ENCODE data around the gene PTPRM.

The PTPRM gene

DNA sequence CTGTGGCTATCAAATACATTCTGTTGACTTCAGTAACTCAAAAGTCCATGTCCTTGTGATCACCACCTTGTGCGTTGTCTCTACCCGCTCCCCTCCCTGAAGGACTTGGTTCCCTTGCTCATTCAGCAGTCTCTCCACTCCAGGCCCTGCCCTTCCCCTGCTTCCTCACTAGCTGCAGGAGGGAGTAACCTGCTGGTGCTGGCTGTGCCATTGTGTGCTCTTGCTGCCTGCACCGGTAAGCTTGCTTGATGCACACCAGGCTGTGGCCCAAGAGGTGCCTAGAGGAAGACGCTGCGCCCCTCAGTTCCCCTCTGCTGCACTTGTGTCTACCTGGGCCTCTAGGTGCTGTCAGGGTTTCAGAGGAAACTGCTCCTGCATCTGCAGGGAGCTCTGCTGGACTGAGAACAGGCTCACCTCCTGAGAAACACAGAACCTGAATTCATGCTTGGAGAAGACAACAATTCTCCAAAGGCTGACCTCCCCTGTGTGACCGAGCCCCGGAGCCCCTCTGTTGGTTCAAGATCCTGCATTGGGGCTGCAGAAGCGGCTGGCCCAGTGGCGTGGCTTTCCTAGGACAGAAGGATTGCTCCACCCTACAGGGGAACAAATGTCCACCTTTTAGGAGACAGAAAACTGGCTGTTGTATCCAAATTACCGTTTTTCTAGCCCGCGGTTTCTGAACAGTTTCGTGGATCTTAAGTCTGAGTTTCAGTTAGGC is 33.6 kb downstream of the PTPRM start:
- DNase-seq = no peak

DNA sequence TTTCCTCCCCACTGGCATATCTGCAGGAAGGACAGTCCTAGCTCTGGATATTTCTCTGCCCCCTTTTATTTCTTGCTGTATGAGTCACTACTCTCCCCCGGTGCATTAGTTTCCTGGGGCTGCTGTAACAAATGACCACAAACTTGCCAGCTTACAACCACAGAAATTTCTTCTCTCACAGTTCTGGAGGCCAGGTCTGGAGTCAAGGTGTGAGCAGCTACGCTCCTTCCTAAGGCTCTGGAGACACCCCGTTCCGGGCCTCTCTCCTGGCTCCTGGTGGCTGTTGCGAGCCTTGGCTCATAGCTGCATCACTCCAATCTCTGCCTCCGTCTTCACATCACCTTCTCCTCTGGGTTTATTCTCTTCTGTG is 34.1 kb downstream of the PTPRM start:
- DNase-seq = peak; percentile 56

DNA sequence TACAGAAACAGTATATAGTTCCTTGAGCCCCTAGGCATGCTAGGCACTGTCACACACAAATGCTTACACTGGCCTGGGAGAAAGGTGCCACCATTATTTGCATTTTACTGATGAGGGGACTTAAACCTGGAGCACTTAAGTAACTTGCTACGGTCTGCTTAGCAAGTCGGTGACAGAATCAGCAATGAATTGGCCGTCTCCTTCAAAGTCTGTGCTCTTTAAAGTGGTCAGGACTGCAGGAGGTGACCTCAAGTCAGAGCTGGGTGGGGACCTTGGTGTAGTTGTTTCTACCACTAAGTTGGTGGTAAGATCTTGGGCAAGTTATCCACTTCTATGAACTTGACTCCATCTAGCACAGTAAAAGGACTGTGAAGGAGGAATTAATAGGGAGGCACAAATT is 34.8 kb downstream of the PTPRM start:
- no peak for DNase-seq

DNA sequence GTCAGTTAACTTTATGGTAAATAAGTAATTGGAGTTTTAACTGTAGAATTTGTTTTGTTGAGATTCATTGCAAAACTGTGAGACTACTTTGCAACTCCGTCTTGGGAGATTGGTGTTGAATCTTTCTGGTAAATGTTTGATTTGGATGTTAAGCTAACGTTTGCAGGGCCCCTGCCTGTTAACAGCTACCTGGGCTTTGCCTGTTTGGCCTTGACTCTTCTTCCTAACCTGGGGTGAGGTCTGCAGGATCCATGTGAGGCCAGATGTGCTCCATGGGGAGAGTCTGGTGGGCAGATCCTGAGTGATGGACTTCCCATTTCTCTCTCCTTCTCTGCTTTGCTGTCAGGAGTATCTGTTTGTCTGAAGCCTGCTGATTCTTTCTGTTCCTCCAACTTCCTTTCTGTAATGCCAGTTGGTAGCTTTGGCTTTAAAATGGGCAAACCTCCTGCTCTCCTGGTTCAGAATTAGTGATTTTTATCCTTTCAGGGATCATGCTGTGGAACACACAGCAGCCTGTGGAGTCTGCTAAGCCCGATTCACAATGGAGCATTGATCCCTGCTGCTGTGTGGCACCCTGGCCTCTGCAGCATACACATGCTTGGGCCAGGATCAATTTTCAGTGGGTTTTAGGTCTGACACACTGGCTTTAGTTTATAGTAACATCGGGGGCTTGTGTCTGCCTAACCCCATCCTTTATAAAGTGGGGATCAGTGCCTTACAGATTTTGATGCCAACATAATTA is 36.3 kb downstream of the PTPRM start:
- no peak for DNase-seq

DNA sequence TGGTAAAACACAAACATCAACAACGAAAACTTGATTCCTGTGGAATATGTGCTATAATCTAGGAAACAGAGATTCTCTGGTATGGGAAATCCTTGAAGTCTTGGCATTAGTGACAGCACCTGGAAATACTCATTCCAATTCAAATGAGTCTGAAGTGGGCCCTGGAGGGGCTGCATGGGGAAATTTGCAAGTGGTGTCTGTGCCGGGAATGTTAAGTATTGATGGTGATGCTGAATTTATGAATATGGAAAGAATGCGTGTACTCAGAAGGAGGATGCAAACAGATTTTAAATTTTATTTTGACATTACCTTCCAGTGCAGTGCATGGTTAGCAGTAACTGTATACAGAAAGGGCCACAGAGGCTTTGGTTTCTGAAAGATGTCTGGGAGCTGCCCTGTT is 37.2 kb downstream of the PTPRM start:
- DNase-seq = no peak

DNA sequence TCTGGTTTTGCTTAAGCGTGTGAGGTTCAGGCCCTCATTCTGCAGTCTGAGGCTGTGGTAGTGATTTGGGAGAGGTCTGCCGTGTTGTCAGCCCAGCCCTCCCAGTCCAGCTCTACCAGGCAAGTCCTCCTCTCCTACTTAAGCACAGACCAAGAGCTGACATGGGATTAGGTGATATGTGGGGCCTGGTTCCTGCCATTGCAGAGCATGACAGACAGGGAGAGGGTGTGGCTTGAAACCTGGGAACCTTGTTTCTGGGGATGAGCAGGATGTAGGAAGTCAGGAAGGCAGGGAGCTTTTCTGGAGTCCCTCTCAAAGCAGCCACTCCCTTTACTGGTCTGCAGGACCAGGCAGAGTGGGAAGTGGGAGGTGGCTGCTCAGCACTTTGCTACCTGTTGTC is 38.6 kb downstream of the PTPRM start:
- DNase-seq = no peak

DNA sequence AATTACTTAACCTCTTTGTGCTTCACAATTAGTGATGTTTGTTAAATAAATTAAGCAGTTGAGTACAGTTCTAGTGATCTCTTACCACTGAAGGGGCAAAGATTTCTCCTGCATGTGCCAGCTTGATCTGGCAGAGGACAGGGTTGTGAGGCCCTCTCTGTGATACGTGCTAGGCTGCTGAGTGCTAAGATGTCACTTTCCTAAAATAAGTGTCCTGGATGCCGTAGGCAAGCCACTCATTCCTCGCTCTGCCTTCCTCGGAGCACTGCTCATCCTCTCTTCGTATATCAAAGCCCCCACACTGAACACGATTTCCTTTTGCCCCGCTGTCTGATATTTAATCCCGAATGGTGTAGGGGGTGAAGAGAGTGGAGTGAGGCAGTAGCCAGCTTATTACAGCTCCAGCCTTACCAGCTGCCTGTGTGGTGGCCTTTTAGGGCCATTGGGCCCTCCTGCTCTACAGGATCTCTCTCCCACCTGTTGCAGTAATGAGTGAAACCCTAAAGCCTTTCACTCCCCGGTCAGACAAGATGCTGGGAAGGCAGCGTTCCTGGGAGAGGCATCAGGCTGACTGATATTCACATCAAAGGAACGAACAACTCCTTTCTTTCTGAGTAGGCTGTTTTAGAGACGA is 40.5 kb downstream of the PTPRM start:
- DNase-seq = no peak

DNA sequence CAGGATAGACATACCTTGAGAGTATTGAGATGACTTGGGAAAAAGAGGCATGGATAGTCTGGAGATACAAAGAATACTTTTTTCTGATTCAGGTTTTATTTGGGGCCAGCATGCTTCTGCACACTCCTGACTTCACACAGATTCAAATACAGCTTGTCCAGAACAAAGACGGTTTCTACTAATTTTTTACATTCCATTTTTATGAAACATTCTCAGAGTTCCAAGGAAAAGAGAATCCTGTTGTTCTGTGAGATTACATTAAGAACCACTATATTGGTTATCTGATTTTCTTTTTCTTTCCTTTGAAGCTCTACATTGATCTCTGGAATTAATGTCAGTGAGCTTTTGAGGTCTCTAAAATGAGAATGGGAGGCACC is 41.0 kb downstream of the PTPRM start:
- DNase-seq = no peak

DNA sequence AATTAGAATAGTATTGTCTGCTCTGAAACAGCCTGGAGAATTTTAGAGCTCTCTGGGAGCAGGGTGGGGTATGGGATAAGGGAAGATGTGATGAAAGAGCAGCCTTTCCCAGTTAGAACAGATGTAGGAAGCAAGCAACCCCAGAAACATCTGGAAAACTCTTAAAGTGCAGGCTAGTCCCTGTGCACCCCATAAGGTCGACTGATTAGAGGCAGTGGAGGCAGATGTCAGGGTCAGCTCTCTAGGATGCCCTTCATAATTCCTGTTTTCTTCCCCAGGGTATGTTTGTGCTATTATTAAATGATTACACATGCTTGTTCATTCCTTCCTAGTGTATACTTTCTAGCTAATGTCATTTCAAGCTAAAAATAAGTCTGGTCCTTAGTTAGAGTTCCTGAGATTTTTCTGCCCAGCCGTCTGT is 41.7 kb downstream of the PTPRM start:
- DNase-seq = no peak

DNA sequence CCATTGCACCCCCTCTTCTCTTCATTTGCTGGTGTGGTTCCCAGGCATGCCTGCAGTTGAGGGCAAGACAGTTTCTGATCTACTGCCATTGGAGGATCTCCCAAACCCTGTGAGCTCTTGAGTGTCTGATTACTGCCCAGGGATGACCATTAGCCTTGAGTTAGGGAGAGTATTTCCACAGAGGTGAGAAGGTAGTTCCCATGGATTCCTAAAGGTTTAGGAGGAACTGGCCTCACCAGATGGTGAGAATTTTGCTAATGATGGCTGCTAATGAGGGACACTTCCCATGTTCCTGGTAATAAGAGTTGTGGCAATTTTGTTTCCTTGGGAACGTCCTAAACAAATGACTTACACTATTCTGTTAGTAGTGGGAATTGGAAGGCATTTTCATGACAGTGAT is 42.5 kb downstream of the PTPRM start:
- no peak for DNase-seq

DNA sequence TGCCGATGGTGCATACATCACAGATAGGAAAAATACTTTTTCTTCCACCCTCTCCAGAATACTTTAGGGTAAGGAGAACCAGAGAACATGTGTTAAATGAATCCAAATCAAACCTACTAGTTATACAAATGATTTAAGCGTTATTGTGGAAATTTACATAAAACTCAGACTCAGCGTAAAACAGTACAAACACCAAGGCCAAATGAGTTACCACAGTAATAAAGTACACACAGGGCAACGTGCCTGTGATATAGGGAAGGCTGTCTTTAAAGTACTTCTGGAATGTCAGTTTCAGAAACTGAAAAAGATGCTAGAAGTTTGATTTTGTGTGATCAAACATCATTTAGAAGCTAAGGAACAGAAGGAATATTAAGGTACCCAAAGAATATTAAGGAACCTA is 46.9 kb downstream of the PTPRM start:
- DNase-seq = no peak

DNA sequence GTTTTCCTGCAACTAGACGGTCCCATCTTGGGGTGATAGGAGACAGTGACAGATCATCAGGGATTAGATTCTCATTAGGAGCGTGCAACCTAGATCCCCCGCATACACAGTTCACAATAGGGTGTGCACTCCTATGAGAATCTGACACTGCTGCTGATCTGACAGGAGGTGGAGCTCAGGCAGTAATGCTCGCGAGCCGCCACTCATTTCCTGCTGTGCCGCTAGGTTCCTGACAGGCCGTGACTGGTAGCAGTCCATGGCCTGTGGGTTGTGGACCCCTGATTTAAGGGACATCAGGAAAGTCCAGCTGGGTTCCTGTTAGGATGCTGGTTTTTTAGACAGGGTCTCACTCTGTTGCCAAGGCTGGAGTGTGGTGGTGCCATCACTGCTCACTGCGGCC is 48.7 kb downstream of the PTPRM start:
- DNase-seq = no peak

DNA sequence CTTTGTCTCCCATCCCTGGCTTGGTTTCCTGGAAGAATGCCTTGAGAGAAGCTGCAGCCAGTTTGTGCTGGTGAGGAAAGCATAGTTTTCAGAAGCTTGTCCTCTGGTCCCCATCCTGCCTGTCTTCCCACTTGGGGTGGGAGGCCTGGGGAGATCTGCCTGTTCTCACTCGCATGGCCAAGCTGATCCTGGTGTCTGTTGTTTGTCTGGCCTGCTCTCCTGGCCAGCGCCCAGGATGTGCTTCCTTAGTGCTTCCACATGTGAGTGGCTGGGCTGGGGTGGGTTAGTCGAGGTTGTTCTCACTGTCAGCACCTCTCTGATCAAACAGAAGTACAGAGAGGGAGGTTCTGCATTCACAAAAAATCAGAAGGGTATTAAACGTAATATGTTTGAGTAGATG is 49.5 kb downstream of the PTPRM start:
- DNase-seq = no peak

DNA sequence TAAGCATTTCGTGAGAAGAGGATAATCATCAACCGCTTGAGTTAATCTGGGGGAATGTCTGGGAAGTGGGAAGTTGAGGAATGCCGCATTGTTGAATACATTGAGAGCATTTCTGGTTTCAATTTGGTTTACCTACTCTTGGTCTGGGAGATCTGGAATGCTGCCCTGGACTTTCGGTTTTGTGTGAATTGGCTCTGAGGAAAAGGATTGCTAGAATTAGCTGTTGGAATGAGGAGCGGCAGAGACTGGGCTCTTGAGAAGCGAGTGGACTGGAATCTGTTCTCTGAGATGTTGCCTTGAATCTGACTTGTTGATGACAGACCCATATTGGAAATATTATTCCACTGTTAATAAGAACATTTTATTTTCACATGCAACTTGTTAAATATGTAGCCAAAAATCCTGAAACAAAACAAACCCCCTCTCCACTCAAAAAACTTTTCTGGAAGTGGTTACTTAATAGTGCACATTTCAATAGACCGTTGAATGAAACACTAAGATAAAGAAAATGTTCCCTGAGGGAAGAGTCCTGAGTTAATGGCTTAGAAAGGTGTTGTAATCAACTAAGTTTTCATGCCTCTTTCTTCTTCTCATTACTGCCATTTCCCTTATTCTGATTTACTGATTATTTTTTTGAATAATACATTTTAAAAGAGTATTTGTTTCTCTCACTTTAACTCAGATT is 50.8 kb downstream of the PTPRM start:
- DNase-seq = peak; percentile 67

DNA sequence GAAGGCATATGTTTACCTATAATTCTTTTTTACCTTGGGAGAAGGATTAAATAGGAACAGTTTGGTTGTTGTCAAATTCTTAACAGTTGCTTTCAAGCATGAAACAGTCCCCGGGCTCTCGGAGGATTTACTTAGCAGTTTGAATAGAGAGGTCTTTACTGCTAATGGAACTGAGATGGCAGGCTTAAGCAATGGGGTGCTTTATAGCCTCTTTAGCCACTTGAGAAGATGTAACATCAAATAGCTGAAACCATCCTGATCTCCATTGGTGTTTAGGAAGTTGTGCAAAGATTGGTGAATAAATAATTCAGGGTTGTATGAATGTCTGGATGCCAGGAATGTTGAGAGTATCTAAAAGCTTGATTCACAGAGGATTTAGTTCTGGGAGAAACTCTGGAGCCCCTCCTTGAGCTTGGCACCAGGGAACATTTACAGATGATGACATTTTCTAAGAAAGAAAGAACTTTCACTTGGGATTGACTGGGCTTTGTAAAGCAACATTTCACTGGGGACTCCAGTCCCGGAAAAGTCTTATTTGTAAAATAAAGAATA is 51.9 kb downstream of the PTPRM start:
- DNase-seq = no peak

DNA sequence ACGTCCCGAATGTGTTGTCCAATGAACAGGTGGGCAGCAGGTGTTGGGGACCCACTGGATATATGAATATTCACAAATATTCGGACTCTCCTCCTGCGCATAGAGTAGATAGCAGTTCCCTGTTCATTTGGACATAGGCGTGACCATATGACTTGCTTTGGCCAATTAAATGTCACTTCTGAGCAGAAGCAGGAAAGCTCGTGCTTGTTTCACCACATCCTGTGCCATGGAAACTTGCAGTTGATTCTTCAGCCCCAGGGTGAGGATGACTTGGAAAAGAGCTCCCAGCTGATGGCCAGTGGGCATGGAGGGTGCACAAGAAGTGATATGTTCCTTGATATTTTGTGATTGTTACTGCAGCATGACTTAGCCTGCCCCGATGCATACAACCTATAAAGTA is 52.6 kb downstream of the PTPRM start:
- DNase-seq = no peak

DNA sequence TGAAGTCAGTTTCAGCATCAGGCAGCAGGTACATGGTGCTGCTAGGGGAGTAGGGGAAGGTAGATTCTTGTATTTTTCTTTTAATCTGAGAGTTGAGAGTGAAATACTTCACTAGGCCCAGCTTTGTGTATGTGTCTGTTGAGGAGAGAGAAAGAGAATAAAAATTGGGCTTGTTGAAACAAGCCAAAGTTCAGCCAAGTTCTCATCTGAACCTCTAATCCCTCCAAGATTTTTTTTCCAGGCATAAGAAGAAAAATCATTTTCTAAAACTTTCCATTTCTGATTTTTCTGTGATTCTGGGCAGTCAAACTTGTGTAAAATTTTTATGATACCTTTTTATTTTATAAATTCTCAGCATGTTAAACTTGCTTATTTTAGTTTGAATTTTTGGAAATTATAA is 55.6 kb downstream of the PTPRM start:
- no peak for DNase-seq

DNA sequence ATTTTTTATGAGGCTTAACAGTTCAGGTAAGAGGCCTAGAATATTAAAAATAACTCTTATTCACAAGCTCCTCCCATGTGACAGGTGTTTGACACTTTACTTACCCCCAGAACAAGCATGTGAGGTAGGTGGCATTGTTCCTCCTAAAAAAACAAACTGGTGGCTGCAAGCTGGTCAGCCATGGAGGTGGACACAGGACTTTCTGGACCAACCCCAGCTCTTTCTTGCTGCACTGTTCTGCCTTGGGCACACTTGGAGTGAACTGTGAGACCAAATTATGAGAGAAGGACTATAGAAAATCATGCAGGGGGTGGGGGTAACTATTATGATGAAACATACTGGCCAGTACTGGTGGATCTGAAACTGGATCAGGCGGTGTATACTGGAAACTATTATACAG is 56.6 kb downstream of the PTPRM start:
- DNase-seq = no peak

DNA sequence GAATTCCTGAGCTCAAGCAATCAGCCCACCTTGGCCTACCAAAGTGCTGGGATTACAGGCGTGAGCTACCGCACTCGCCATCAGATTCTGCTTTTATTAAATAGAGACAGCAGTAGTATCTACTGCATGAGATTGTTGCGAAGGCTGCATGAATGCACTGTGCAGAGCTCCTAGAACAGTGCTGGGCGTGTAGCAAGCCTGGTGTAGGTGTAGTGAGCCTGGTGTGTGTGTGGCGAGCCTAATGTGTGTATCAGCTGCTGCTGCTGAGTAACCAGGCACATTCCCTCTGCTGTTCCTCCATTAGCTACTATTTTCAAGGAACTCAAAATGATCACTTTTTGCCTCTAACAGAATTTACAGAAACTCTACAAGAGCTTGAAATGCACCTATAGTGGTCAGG is 57.6 kb downstream of the PTPRM start:
- DNase-seq = no peak

DNA sequence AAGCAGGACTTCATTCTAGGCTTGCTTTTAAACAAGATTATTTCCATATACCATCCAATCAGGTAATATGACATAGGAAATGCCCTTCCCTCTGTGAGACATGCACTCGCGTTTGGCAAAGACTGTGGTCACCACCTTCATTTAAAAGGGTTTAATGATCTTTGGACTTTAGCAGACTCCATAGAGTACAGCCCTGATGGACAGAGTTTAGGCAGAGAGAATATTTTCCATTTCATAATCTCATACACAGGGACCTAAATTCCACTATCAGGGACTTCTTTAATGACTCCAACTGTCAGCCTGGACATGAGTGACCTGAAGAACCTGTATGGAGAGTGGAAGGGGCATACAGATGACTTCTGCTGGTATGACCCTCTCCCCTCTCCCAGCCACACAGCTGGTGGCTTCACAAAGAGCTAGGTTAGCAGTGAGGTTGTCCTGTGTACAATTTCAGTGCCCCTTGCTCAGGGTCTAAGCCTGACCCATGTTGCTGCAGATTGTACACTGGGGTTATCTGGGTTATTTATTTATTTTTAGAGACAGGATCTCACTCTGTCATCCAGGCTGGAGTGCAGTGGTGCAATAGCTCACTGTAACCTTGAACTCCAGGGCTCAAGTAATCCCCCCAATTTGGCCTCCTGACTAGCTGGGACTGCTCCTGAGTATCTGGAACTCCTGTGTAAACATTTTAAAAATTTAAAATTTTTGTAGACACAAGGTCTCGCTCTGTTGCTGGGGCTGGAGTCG is 59.2 kb downstream of the PTPRM start:
- no peak for DNase-seq

DNA sequence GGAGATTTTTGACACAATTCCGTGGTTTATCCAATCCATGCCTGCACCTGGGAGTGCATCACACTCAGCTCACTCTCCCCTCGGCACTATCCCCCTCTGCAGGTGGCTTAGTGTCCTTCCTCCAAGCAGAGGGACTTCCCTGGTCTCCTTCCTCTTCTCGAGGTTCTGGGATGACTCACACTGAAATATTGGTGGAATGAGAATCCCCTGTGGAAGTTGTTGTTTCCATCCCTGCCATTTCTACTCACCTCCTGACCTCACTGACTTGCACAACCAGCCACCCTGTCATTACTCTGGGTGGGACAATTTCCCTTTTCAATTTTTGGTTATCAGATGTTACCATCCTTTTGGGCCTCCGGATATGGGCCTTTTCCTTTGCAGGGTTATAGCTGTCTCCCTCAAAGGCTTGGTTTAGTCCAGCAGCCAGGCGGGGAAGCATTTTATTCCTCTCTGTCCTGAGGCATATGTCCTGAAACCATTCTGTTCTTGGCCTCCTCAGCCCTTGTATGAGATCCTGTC is 59.9 kb downstream of the PTPRM start:
- peak; percentile 70 for DNase-seq

DNA sequence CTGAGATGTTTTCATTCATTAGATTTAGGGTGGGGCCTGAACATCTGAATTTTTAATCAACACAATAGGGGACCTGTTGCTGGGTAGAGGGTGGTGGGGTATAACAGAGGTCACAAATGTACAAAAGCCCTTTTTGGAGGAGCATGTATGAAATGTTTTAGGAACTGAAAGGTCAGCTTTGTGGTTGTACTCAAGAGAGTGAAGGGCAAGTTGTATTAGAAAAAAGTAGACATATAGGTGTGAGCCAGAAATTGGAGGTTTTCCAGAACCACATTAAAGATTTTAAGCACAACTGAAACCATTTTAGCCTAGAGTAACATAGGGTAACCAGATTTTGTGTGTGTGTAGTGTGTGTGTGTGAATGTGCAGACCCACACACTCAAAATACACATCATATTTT is 62.3 kb downstream of the PTPRM start:
- DNase-seq = no peak

Measured in NCI-H226 (cell line).